A549 treated with dexamethasone at 1 μM for 4 hours (cell line): ENCODE measurements around the gene RPLP1. TPM values are rescaled to one million over a fixed set of nuclear protein-coding genes. Genes with fewer than 3 reads are reported as not detected.

Experiments used
- total RNA-seq: library from RNA; stranded (reverse); fragments of 200-300 nt; extraction: Qiagen RNA extraction; gene quantifications from 5 replicates; pipeline ENCODE4 v1.2.3, GENCODE V29; 2022

The RPLP1 gene
- 3,352 to 4,559 TPM (median 3,693 TPM) in 5 replicates for total RNA-seq

GRCh38 chr15:69452692-69453521 lies at the start of gene RPLP1:
TSS of gene RPLP1 (plus strand) at chr15:69452818. CDS start at chr15:69452949, 131 bp downstream.

GRCh38 chr15:69413822-69414700 lies 38.6 kb upstream of the RPLP1 start, which contains the start of gene KIF23:
TSS of gene KIF23 (plus strand) at chr15:69414349. CDS start at chr15:69414466, 117 bp downstream.

Other genes with a start within 250 kb of the RPLP1 start
- gene PAQR5, start 153.9 kb upstream of the RPLP1 start, total RNA-seq = 64.6 to 109 TPM (median 96.1 TPM) in 5 replicates
- gene KIF23, start 38.5 kb upstream of the RPLP1 start, total RNA-seq = 77.1 to 87.7 TPM (median 85.1 TPM) in 5 replicates